T47D (cell line): Measurements from ENCODE around the gene AMELX.

ENCODE experiments used
- DNase-seq, 2 experiments: peaks; one replicate each; pipeline versions ENCODE4 v3.0.0 to v3.0.0-alpha.2; 2011 to 2012; ENCODE audit warnings: low read depth in 1 of 2, low spot score in 1 of 2
- JUND ChIP-seq: IDR thresholded peaks from 2 replicates; pipeline ENCODE4 v1.6.1; 2012; ENCODE audit warnings: low read depth
- in situ Hi-C: cut with HindIII; loops from 2 replicates; pipeline ENCODE4 v1.10.0; 2016; ENCODE audit warnings: low sequenced_read_pairs, low pct_unique_long_range_greater_than_20kb

Gene AMELX

GRCh38 chrX:11293113-11293512 is at the start of gene AMELX:
Gene AMELX, plus strand, starts transcription at chrX:11293413. Its CDS starts 1,376 bp downstream, at chrX:11294789.
- TF ChIP-seq JUND = no peak
- DNase-seq = no peak
- in situ Hi-C loops = no loop called here

DNA sequence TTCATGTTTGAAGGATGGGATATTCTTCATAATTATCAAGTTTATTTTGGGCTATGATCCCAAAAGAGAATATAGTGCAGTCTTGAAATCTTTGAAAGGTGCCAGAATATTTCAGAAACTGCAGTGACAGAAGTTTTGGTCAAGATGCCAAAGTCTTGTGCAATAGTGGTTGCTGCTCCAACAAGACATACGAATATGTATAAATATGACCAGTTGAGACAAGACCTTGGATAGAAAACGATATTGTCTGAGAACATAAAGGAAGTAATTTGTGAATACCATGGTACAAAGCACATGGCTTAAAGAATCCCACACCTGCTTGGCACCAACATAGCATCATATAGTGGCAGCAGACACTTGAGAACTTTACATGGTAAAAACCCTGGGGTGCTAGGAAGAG is 48.6 kb upstream of the AMELX start:
- in situ Hi-C loops = no loop called here
- TF ChIP-seq JUND = no peak
- DNase-seq = peak in 1 of 2 experiments; percentile 18

DNA sequence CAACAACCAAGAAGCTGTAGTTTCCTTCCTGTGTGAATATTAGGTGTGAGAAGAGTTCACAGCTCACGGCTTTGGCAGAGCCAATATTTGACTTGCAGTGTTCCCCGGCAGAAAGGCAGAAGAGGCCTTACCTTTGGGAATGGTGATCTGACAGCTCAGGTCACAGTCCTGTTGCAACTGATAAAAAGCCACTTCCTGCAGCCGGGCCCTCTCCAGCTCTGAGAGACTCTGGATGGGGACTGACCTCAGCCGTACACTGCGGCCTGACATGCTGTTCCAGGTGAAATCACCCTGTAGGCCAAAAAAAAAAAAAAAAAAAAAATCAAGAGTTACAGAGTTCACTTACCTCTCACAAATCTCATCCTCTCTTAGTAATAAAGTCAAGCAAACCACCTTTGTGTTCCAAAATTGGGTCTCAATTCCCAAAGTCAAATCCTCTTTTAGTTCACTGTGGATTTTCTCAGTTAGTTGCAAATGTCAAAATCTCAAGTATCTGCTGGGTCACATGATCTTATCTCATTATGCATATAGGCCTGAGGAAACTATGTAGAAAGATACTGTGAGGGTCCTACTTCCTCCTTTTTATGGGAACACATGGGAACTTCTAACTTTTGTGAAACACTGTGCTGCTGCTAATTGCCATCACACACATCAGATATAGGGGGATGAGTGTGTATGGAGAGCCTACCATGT is 38.6 kb upstream of the AMELX start:
- no peak for DNase-seq
- TF ChIP-seq JUND = no peak
- in situ Hi-C loops = no loop called here

DNA sequence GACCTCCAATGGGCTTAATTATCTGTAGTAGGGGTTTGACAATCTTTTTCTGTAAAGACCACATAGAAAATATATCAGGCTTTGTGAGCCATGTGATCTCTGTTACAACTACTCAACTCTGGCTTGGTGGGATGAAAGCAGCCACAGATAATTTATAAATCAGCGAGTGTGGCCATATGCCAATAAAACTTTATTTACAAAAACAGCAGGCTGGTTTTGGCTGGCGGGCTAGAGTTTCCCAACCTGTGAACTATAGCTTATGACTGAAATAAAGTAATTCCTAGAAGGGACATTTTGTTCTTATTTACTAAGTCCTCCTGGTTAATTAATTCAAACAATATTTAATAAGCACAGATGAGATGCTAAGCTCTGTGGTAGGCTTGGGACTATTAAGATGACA is 35.9 kb upstream of the AMELX start:
- DNase-seq = no peak
- TF ChIP-seq JUND = no peak
- in situ Hi-C loops = no loop called here

DNA sequence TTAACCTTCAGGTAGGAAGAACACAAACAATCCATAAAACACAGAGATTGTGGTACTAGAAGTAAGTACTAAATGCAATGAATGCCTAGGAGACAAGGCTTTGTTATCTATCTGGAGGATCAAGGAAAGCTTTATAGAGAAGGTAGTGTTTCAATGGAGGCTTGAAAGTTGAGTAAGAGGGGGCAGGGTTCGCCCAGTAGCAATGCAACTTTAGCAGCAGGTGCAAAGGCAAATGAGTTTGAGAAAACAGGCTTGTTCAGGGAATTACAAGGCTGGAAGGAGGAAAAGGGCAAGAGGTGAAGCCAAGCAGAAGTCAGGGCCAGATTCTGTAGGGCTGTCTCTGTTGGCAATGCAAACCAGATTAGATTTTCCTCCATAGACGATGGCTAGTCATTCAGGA is 35.5 kb upstream of the AMELX start:
- TF ChIP-seq JUND = no peak
- in situ Hi-C loops = no loop called here
- no peak for DNase-seq

GRCh38 chrX:11259437-11259836 is 33.8 kb upstream of the AMELX start:
- TF ChIP-seq JUND = no peak
- DNase-seq = no peak
- in situ Hi-C loops = no loop called here

- no peak for TF ChIP-seq JUND
- no peak for DNase-seq
- in situ Hi-C loops = no loop called here
Observed at GRCh38 chrX:11261260-11261659, 32.0 kb upstream of the AMELX start.

GRCh38 chrX:11264925-11265324 is 28.3 kb upstream of the AMELX start:
- in situ Hi-C loops = no loop called here
- DNase-seq = no peak
- TF ChIP-seq JUND = no peak

- DNase-seq = no peak
- no peak for TF ChIP-seq JUND
- in situ Hi-C loops = no loop called here
Observed at GRCh38 chrX:11265352-11265751, 27.9 kb upstream of the AMELX start.

- no peak for TF ChIP-seq JUND
- DNase-seq = no peak
- in situ Hi-C loops = no loop called here
Observed at GRCh38 chrX:11266573-11267003, 26.6 kb upstream of the AMELX start.

GRCh38 chrX:11267425-11267824 is 25.8 kb upstream of the AMELX start:
- no peak for DNase-seq
- in situ Hi-C loops = no loop called here

GRCh38 chrX:11269006-11269405 is 24.2 kb upstream of the AMELX start:
- no peak for DNase-seq
- in situ Hi-C loops = no loop called here
- TF ChIP-seq JUND = no peak

More at GRCh38 chrX:11267425-11267824, 25.8 kb upstream of the AMELX start:
- TF ChIP-seq JUND = no peak

- in situ Hi-C loops = no loop called here
Observed at GRCh38 chrX:11269996-11270395, 23.2 kb upstream of the AMELX start.

GRCh38 chrX:11272290-11272689 is 20.9 kb upstream of the AMELX start:
- TF ChIP-seq JUND = no peak
- no peak for DNase-seq
- in situ Hi-C loops = no loop called here

More at GRCh38 chrX:11269996-11270395, 23.2 kb upstream of the AMELX start:
- DNase-seq = no peak
- TF ChIP-seq JUND = no peak
